Measurements from ENCODE around the gene OST4. TPM values are rescaled to one million over a fixed set of nuclear protein-coding genes. Genes with fewer than 3 reads are reported as not detected.
"Not testable (repeated sequence)": the region's sequence is repeated elsewhere in the genome, so short reads cannot be mapped to it uniquely, and the experiment has no call there.

The OST4 gene
- polyA plus RNA-seq, 3 donors: 209 to 635 (median 615) TPM

DNA sequence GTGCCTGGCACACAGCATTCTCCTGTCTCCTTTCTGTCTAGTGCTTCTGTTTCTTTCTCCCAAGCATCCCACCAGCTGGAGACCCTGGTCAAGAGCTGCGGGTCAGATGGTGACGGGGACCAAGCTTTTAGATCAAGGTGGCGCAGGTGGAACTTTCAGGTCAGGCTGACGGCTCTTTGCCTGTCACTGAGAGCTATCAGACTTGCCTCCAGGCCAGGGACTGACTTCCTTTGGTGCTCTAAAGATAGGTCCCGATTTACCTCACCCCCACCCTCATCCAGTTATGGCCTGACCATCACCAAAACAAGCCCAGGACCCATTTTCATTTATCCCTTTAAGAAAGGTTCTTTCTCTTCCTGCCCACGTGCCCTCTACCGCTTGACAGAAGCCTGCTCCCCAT, 5.8 kb upstream of the OST4 start:
- H3K9ac ChIP-seq (ENCODE audit: insufficient read depth, low read length, poor library complexity, severe bottlenecking): no peak overlapping the region
- no peak overlapping the region for H3K27ac ChIP-seq (ENCODE audit: low read depth in 1 of 2, low read length in 2 of 2)
- no peaks in the 10 kb centered on the region for H3K27me3 ChIP-seq (ENCODE audit: control insufficient read depth in 2 of 2, insufficient read depth in 2 of 2, low read length in 2 of 2)
- H4K20me1 ChIP-seq (ENCODE audit: insufficient read depth, low read length): no peaks in the 10 kb centered on the region
- H3K4me1 ChIP-seq (ENCODE audit: control insufficient read depth in 1 of 2, insufficient read depth in 2 of 2, low read length in 2 of 2): peaks cover 54 to 65% of the 10 kb centered on the region in 2 donors
- intact Hi-C loops (cut with micrococcal nuclease): no loop called here
- Mint-ChIP-seq H3K4me3 (no peak overlapping the region), H3K27me3 (ENCODE audit: low read depth in 3 of 3) (peaks cover 0 to 7% (median 0%) of the 10 kb centered on the region in 3 donors), H3K27ac (peak overlapping the region in 1 of 7 donors; percentile 71), H3K4me1 (peaks cover 72% of the 10 kb centered on the region), H3K36me3 (no peaks in the 10 kb centered on the region), H3K9me3 (peaks cover 0 to 2% (median 0%) of the 10 kb centered on the region in 7 donors)
- H3K9me3 ChIP-seq (replicated peaks in 1 of 2; ENCODE audit: control insufficient read depth in 1 of 2, insufficient read depth in 1 of 2, low read length in 2 of 2): no peaks in the 10 kb centered on the region
- peaks cover 5% of the 10 kb centered on the region for H3K79me2 ChIP-seq (ENCODE audit: insufficient read depth, low read length)
- H3K4me3 ChIP-seq (replicated peaks in 1 of 3; ENCODE audit: low read depth in 2 of 3, low read length in 3 of 3): no peak overlapping the region
- no peak for DNase-seq
- TF ChIP-seq CTCF (IDR thresholded peaks at IDR 0.05): no peak
- 87% methylated on average over 6 of the region's 7 CpGs for WGBS (ENCODE audit: insufficient coverage)
- H3K4me2 ChIP-seq (replicated peaks; ENCODE audit: extremely low read depth, low read length, poor library complexity, severe bottlenecking): no peak overlapping the region
- H3K36me3 ChIP-seq (replicated peaks in 1 of 2; ENCODE audit: control insufficient read depth in 1 of 2, insufficient read depth in 2 of 2, low read length in 2 of 2): no peaks in the 10 kb centered on the region
- no peak overlapping the region for H2AFZ ChIP-seq (ENCODE audit: insufficient read depth, low read depth, low read length, poor library complexity, severe bottlenecking)

DNA sequence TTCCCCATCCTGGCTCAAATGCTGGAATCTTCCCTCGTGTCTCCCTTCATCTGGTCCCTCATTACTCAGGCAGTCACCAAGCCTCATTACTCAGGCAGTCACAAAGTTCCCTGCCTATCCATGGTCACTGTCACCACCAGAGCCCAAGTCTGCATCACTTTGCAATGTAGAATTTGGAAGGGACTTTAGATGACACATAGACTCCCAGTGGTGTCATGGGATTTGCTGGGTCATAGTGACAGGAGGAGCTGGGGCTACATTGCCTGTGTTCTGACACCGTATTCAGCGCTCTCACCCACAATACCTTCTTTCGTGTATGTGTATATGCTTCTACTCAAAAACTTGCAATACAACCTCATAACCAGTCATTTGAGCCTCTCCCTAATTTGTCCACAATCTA, 4.9 kb upstream of the OST4 start:
- peaks cover 69% of the 10 kb centered on the region for H3K4me1 Mint-ChIP-seq
- 90% methylated on average over 1 of the region's 4 CpGs for WGBS (ENCODE audit: insufficient coverage)
- no peaks in the 10 kb centered on the region for H3K9me3 ChIP-seq (replicated peaks in 1 of 2; ENCODE audit: control insufficient read depth in 1 of 2, insufficient read depth in 1 of 2, low read length in 2 of 2)
- H3K27me3 Mint-ChIP-seq (ENCODE audit: low read depth in 3 of 3): peaks cover 0 to 7% (median 0%) of the 10 kb centered on the region in 3 donors
- H3K4me1 ChIP-seq (ENCODE audit: control insufficient read depth in 1 of 2, insufficient read depth in 2 of 2, low read length in 2 of 2): peaks cover 50 to 61% of the 10 kb centered on the region in 2 donors
- no peak overlapping the region for H3K4me3 ChIP-seq (replicated peaks in 1 of 3; ENCODE audit: low read depth in 2 of 3, low read length in 3 of 3)
- H3K36me3 ChIP-seq (replicated peaks in 1 of 2; ENCODE audit: control insufficient read depth in 1 of 2, insufficient read depth in 2 of 2, low read length in 2 of 2): no peaks in the 10 kb centered on the region
- intact Hi-C loops (cut with micrococcal nuclease): no loop called here
- no peak overlapping the region for H3K4me2 ChIP-seq (replicated peaks; ENCODE audit: extremely low read depth, low read length, poor library complexity, severe bottlenecking)
- H3K4me3 Mint-ChIP-seq: peak overlapping the region in 1 of 2 donors; percentile 8
- peak overlapping the region in 2 of 7 donors; percentile 17 to 28 for H3K27ac Mint-ChIP-seq
- H3K9me3 Mint-ChIP-seq: peaks cover 0 to 2% (median 0%) of the 10 kb centered on the region in 7 donors
- H3K27me3 ChIP-seq (ENCODE audit: control insufficient read depth in 2 of 2, insufficient read depth in 2 of 2, low read length in 2 of 2): no peaks in the 10 kb centered on the region
- no peaks in the 10 kb centered on the region for H3K36me3 Mint-ChIP-seq
- no peak overlapping the region for H3K9ac ChIP-seq (ENCODE audit: insufficient read depth, low read length, poor library complexity, severe bottlenecking)
- no peak overlapping the region for H3K27ac ChIP-seq (ENCODE audit: low read depth in 1 of 2, low read length in 2 of 2)
- no peaks in the 10 kb centered on the region for H4K20me1 ChIP-seq (ENCODE audit: insufficient read depth, low read length)
- TF ChIP-seq CTCF (IDR thresholded peaks at IDR 0.05): no peak
- H3K79me2 ChIP-seq (ENCODE audit: insufficient read depth, low read length): peaks cover 5% of the 10 kb centered on the region
- DNase-seq: peak; percentile 17 to 61 (median 22)
- H2AFZ ChIP-seq (ENCODE audit: insufficient read depth, low read depth, low read length, poor library complexity, severe bottlenecking): no peak overlapping the region

GRCh38 chr2:27075566-27075871, 4.1 kb upstream of the OST4 start:
- H3K36me3 Mint-ChIP-seq; H4K20me1 ChIP-seq (ENCODE audit: insufficient read depth, low read length); H3K9me3 ChIP-seq (replicated peaks in 1 of 2; ENCODE audit: control insufficient read depth in 1 of 2, insufficient read depth in 1 of 2, low read length in 2 of 2); DNase-seq; H3K27me3 Mint-ChIP-seq (ENCODE audit: low read depth in 3 of 3); H3K9ac ChIP-seq (ENCODE audit: insufficient read depth, low read length, poor library complexity, severe bottlenecking); H3K9me3 Mint-ChIP-seq; H3K27ac ChIP-seq (ENCODE audit: low read depth in 1 of 2, low read length in 2 of 2); H3K36me3 ChIP-seq (replicated peaks in 1 of 2; ENCODE audit: control insufficient read depth in 1 of 2, insufficient read depth in 2 of 2, low read length in 2 of 2); H3K27me3 ChIP-seq (ENCODE audit: control insufficient read depth in 2 of 2, insufficient read depth in 2 of 2, low read length in 2 of 2); intact Hi-C loops (cut with micrococcal nuclease): not testable (repeated sequence)
- H3K4me3 ChIP-seq (replicated peaks in 1 of 3; ENCODE audit: low read depth in 2 of 3, low read length in 3 of 3): peak overlapping the region in 1 of 3 experiments; percentile 10
- no CpG with 5 or more reads among the region's 6 CpGs for WGBS (ENCODE audit: insufficient coverage)
- H3K79me2 ChIP-seq (ENCODE audit: insufficient read depth, low read length): peaks cover 13% of the 10 kb centered on the region
- peaks cover 66% of the 10 kb centered on the region for H3K4me1 Mint-ChIP-seq
- peak overlapping the region; percentile 21 for H2AFZ ChIP-seq (ENCODE audit: insufficient read depth, low read depth, low read length, poor library complexity, severe bottlenecking)
- H3K4me1 ChIP-seq (ENCODE audit: control insufficient read depth in 1 of 2, insufficient read depth in 2 of 2, low read length in 2 of 2): peaks cover 51 to 62% of the 10 kb centered on the region in 2 donors
- H3K27ac Mint-ChIP-seq: peak overlapping the region in 5 of 7 donors; percentile 30 to 82 (median 70)
- H3K4me3 Mint-ChIP-seq: peak overlapping the region; percentile 24 to 71
- peak overlapping the region; percentile 33 for H3K4me2 ChIP-seq (replicated peaks; ENCODE audit: extremely low read depth, low read length, poor library complexity, severe bottlenecking)

All from CD14-positive monocyte (primary cell).